ENCODE measurements around the gene PDZRN3.

DNA sequence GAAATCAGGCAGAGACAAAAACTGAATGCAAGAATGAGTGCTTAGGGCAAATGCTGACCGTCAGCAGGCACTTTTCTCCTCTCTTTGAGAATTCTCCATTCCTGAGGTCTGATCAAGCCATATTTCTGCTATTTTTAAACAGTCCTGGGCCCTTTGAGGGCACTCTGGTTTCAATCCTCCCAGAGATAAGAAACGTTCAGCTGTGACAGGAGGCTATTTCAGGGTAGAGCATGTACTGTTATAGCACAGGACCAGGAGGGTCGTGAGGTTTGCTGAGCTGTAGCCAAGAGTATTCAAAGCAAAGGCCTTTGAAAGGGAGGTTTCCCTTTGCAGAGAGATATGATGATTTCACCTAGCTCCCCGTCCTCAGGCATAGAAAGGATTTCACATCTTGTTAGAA, 39.6 kb upstream of the PDZRN3 start:
- TF ChIP-seq, protein P1, sequence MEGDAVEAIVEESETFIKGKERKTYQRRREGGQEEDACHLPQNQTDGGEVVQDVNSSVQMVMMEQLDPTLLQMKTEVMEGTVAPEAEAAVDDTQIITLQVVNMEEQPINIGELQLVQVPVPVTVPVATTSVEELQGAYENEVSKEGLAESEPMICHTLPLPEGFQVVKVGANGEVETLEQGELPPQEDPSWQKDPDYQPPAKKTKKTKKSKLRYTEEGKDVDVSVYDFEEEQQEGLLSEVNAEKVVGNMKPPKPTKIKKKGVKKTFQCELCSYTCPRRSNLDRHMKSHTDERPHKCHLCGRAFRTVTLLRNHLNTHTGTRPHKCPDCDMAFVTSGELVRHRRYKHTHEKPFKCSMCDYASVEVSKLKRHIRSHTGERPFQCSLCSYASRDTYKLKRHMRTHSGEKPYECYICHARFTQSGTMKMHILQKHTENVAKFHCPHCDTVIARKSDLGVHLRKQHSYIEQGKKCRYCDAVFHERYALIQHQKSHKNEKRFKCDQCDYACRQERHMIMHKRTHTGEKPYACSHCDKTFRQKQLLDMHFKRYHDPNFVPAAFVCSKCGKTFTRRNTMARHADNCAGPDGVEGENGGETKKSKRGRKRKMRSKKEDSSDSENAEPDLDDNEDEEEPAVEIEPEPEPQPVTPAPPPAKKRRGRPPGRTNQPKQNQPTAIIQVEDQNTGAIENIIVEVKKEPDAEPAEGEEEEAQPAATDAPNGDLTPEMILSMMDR (CRISPR knock-in tag; IDR thresholded peaks at IDR 0.05): no peak
- TF ChIP-seq, protein P2, sequence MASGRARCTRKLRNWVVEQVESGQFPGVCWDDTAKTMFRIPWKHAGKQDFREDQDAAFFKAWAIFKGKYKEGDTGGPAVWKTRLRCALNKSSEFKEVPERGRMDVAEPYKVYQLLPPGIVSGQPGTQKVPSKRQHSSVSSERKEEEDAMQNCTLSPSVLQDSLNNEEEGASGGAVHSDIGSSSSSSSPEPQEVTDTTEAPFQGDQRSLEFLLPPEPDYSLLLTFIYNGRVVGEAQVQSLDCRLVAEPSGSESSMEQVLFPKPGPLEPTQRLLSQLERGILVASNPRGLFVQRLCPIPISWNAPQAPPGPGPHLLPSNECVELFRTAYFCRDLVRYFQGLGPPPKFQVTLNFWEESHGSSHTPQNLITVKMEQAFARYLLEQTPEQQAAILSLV (CRISPR knock-in tag; IDR thresholded peaks at IDR 0.05; ENCODE audit: borderline replicate concordance): no peak
- TF ChIP-seq, protein P3, sequence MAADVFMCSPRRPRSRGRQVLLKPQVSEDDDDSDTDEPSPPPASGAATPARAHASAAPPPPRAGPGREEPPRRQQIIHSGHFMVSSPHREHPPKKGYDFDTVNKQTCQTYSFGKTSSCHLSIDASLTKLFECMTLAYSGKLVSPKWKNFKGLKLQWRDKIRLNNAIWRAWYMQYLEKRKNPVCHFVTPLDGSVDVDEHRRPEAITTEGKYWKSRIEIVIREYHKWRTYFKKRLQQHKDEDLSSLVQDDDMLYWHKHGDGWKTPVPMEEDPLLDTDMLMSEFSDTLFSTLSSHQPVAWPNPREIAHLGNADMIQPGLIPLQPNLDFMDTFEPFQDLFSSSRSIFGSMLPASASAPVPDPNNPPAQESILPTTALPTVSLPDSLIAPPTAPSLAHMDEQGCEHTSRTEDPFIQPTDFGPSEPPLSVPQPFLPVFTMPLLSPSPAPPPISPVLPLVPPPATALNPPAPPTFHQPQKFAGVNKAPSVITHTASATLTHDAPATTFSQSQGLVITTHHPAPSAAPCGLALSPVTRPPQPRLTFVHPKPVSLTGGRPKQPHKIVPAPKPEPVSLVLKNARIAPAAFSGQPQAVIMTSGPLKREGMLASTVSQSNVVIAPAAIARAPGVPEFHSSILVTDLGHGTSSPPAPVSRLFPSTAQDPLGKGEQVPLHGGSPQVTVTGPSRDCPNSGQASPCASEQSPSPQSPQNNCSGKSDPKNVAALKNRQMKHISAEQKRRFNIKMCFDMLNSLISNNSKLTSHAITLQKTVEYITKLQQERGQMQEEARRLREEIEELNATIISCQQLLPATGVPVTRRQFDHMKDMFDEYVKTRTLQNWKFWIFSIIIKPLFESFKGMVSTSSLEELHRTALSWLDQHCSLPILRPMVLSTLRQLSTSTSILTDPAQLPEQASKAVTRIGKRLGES (CRISPR knock-in tag; IDR thresholded peaks at IDR 0.05; ENCODE audit: borderline replicate concordance): no peak
- TF ChIP-seq EP300 (IDR thresholded peaks at IDR 0.05; ENCODE audit: low read depth in 2 of 2, low read length in 2 of 2) (no peak), EP300 (CRISPR knock-in tag; IDR thresholded peaks at IDR 0.05; ENCODE audit: borderline replicate concordance) (no peak), STAT5B (CRISPR knock-in tag; IDR thresholded peaks at IDR 0.05) (no peak)

Data from HepG2 (cell line).